ENCODE data around the gene PHKA1. TPM values are rescaled to one million over a fixed set of nuclear protein-coding genes. Genes with fewer than 3 reads are reported as not detected.

The PHKA1 gene
- total RNA-seq, 1 experiment from 2014 or later: 5.1 TPM

GRCh38 chrX:72621163-72621562, 92.9 kb downstream of the PHKA1 start:
- Mint-ChIP-seq H3K27me3 (ENCODE audit: insufficient read depth, unreplicated experiment) (no peaks in the 10 kb centered on the region), H3K4me1 (ENCODE audit: low read depth, unreplicated experiment) (no peaks in the 10 kb centered on the region), H3K27ac (ENCODE audit: unreplicated experiment) (peak overlapping the region; percentile 67), H3K36me3 (ENCODE audit: insufficient read depth, unreplicated experiment) (no peaks in the 10 kb centered on the region), H3K9me3 (ENCODE audit: unreplicated experiment) (no peaks in the 10 kb centered on the region), H3K4me3 (ENCODE audit: unreplicated experiment) (no peak overlapping the region)
- POLR2A ChIA-PET: no interaction called here
- CTCF ChIA-PET: no interaction called here
- BruUV-seq (replicated peaks): no TSS peak
- DNase-seq: no peak
- Histone ChIP-seq H3K27me3 (replicated peaks; ENCODE audit: control insufficient read depth, insufficient read depth, low read length) (no peaks in the 10 kb centered on the region), H3K9me3 (no peaks in the 10 kb centered on the region), H3K4me1 (peaks cover 11% of the 10 kb centered on the region; the same call in 1 of the 2 replicates), H3K4me3 (ENCODE audit: low read depth, low read length) (no peak overlapping the region), H3K36me3 (ENCODE audit: control insufficient read depth, insufficient read depth, low read length) (no peaks in the 10 kb centered on the region)
- TF ChIP-seq CTCF (IDR thresholded peaks at IDR 0.05; ENCODE audit: insufficient read depth in 1 of 2, low read depth in 1 of 2, low read length in 1 of 2, severe bottlenecking in 1 of 2, unreplicated experiment in 1 of 2): no peak
- intact Hi-C loops (cut with micrococcal nuclease; ENCODE audit: unreplicated experiment): no loop called here

GRCh38 chrX:72620550-72621145, 93.5 kb downstream of the PHKA1 start:
- intact Hi-C loops (cut with micrococcal nuclease; ENCODE audit: unreplicated experiment): no loop called here
- peak; percentile 28 to 53 for DNase-seq
- Histone ChIP-seq H3K9me3 (no peaks in the 10 kb centered on the region), H3K36me3 (ENCODE audit: control insufficient read depth, insufficient read depth, low read length) (no peaks in the 10 kb centered on the region), H3K4me3 (ENCODE audit: low read depth, low read length) (no peak overlapping the region), H3K4me1 (peaks cover 11% of the 10 kb centered on the region; the same call in 1 of the 2 replicates), H3K27me3 (replicated peaks; ENCODE audit: control insufficient read depth, insufficient read depth, low read length) (no peaks in the 10 kb centered on the region)
- H3K27ac Mint-ChIP-seq (ENCODE audit: unreplicated experiment): peak overlapping the region; percentile 67
- ChIA-PET CTCF (no interaction called here), POLR2A (no interaction called here)
- no peak for TF ChIP-seq CTCF (IDR thresholded peaks at IDR 0.05; ENCODE audit: insufficient read depth in 1 of 2, low read depth in 1 of 2, low read length in 1 of 2, severe bottlenecking in 1 of 2, unreplicated experiment in 1 of 2)
- H3K36me3 Mint-ChIP-seq (ENCODE audit: insufficient read depth, unreplicated experiment): no peaks in the 10 kb centered on the region
- no peaks in the 10 kb centered on the region for H3K27me3 Mint-ChIP-seq (ENCODE audit: insufficient read depth, unreplicated experiment)
- peak overlapping the region; percentile 60 for H3K4me3 Mint-ChIP-seq (ENCODE audit: unreplicated experiment)
- no TSS peak for BruUV-seq (replicated peaks)
- no peaks in the 10 kb centered on the region for H3K4me1 Mint-ChIP-seq (ENCODE audit: low read depth, unreplicated experiment)
- H3K9me3 Mint-ChIP-seq (ENCODE audit: unreplicated experiment): no peaks in the 10 kb centered on the region

- intact Hi-C loops (cut with micrococcal nuclease; ENCODE audit: unreplicated experiment): no loop called here
- BruUV-seq (replicated peaks): no TSS peak
- H3K36me3 ChIP-seq (ENCODE audit: control insufficient read depth, insufficient read depth, low read length): no peaks in the 10 kb centered on the region
- CTCF ChIA-PET: no interaction called here
- H3K4me3 Mint-ChIP-seq (ENCODE audit: unreplicated experiment): no peak overlapping the region
- H3K4me1 Mint-ChIP-seq (ENCODE audit: low read depth, unreplicated experiment): no peaks in the 10 kb centered on the region
- H3K27me3 Mint-ChIP-seq (ENCODE audit: insufficient read depth, unreplicated experiment): no peaks in the 10 kb centered on the region
- peaks cover 5% of the 10 kb centered on the region for H3K36me3 Mint-ChIP-seq (ENCODE audit: insufficient read depth, unreplicated experiment)
- no peak overlapping the region for H3K4me3 ChIP-seq (ENCODE audit: low read depth, low read length)
- no peaks in the 10 kb centered on the region for H3K9me3 ChIP-seq
- H3K27ac Mint-ChIP-seq (ENCODE audit: unreplicated experiment): no peak overlapping the region
- H3K9me3 Mint-ChIP-seq (ENCODE audit: unreplicated experiment): no peaks in the 10 kb centered on the region
- POLR2A ChIA-PET: no interaction called here
- peak in 1 of 2 experiments; percentile 35 for TF ChIP-seq CTCF (IDR thresholded peaks at IDR 0.05; ENCODE audit: insufficient read depth in 1 of 2, low read depth in 1 of 2, low read length in 1 of 2, severe bottlenecking in 1 of 2, unreplicated experiment in 1 of 2)
- H3K4me1 ChIP-seq: no peaks in the 10 kb centered on the region
- DNase-seq: no peak
- H3K27me3 ChIP-seq (replicated peaks; ENCODE audit: control insufficient read depth, insufficient read depth, low read length): no peaks in the 10 kb centered on the region
Measured at GRCh38 chrX:72609313-72609712, 104.8 kb downstream of the PHKA1 start.

Data from Caco-2 (cell line).